Mononuclear cell (primary cell): Measurements from ENCODE around the gene SPDYA. TPM values are rescaled to one million over a fixed set of nuclear protein-coding genes. Genes with fewer than 3 reads are reported as not detected.

Source experiments
- H3K27me3 ChIP-seq: 2 replicates; pipeline ENCODE4 v1.6.0; 2011; ENCODE audit warnings: low read length, control low read depth; ENCODE audit not compliant: insufficient read depth
- H3K4me1 ChIP-seq: 2 replicates; pipeline ENCODE4 v1.5.1; 2011; ENCODE audit warnings: mild to moderate bottlenecking, low read length, control low read depth; ENCODE audit not compliant: insufficient read depth
- H3K4me3 ChIP-seq: 2 replicates; pipeline ENCODE4 v1.5.1; 2011; ENCODE audit warnings: mild to moderate bottlenecking, low read length, moderate library complexity
- H3K9me3 ChIP-seq: 2 replicates; pipeline ENCODE4 v1.5.1; 2011; ENCODE audit warnings: low read depth, mild to moderate bottlenecking, control low read depth, low read length
- total RNA-seq: library from RNA; depleted of rRNA; stranded (reverse); fragments of >200 nt; gene quantifications from one replicate; pipeline ENCODE4 v1.2.3, GENCODE V29; 2012

SPDYA gene
- total RNA-seq, 1 donor = 12.4 TPM

GRCh38 chr2:28869494-28870145 lies 59.0 kb downstream of the SPDYA start:
- Histone ChIP-seq H3K27me3 (no peaks in the 10 kb centered on the region), H3K4me1 (peaks cover 39% of the 10 kb centered on the region), H3K4me3 (peak overlapping the region; percentile 76), H3K9me3 (no peaks in the 10 kb centered on the region)

DNA sequence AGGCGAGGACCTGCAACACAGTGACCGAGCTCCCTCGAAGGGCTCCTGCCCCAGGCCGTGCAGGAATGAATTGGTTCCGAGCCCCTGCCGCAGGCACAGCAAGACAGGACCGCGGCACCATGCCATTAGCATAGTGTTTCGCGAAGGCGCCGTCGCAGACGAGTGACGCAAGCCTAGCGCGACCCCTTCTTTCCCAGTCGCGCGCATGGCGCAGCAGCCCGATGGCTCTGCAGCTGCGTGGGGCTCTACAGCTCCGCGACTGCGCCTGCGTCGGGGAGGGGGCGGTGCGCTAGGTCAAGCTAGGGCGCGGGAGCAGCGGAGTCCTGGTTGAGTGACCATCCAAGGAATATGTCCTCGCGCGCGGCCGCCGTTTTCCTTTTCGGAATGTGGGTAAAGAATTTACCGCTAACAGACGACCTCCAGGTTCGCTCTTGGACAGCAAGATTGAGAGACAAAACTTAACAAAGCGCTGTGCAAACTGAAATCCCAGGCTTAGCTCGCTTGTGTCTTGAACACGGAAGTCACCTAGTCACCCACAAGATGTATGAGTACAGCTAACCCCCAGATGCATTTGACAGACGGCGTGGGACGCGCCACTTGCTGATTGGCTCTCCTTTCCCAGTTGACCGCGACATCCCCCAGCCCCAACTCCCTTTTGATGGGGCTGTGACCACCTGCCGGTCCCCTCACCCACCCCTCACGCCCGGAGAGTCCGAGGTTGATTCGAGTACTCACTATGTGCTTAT lies 59.7 kb downstream of the SPDYA start, which contains the start of gene TRMT61B:
TRMT61B (minus strand) TSS at position 164 of the 746 bp plus-strand sequence; CDS start at position 132, 32 bp downstream.
- peak within 1 kb of the TSS; percentile 76 for H3K4me3 ChIP-seq
- no peaks in the 10 kb centered on the region for H3K9me3 ChIP-seq

DNA sequence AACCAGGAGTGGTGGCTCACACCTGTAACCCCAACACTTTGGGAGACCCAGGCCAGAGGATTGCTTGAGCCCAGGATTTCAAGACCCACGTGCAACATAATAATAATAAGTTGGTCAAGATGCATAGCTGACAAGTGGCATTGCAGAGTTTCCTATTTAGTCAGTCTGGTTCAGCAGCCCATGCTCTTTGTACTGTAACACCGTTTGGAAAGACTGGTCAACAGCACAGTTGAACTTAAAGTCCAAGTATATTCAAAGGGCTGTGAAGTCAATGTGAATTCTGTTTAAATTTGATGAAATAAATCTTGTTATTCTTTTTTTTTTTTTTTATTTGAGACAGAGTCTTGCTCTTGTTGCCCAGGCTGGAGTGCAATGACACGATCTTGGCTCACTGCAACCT lies 61.0 kb downstream of the SPDYA start:
- peaks cover 5% of the 10 kb centered on the region for H3K27me3 ChIP-seq
- H3K4me1 ChIP-seq = peaks cover 36% of the 10 kb centered on the region
- no peaks in the 10 kb centered on the region for H3K9me3 ChIP-seq
- no peak overlapping the region for H3K4me3 ChIP-seq

More for the DNA sequence above, 59.7 kb downstream of the SPDYA start, which contains the start of gene TRMT61B:
- Histone ChIP-seq H3K4me1 (peaks cover 39% of the 10 kb centered on the region), H3K27me3 (no peaks in the 10 kb centered on the region)

DNA sequence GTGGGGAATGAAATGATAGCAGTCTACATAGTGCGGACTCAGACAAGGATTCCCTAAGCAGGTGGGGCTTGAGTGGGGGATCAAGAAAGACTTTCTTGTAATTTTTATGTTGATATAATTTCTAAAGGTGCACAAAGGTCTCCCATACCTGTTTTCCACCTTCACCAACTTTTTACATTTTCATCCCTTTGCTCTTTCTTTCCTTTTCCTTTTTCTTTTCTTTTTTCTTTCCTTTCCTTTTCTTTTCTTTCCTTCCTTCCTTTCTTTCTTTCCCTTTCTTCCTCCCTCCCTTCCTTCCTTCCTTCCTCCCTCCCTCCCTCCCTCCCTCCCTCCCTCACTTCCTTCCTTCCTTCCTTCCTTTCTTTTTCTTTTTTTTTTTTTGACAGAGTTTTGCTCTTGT lies 69.6 kb downstream of the SPDYA start:
- Histone ChIP-seq H3K9me3 (no peaks in the 10 kb centered on the region), H3K4me1 (no peaks in the 10 kb centered on the region), H3K27me3 (peaks cover 14% of the 10 kb centered on the region), H3K4me3 (no peak overlapping the region)

GRCh38 chr2:28893488-28893887 lies 82.9 kb downstream of the SPDYA start:
- Histone ChIP-seq H3K27me3 (no peaks in the 10 kb centered on the region), H3K9me3 (no peaks in the 10 kb centered on the region), H3K4me3 (no peak overlapping the region), H3K4me1 (peaks cover 27% of the 10 kb centered on the region)

DNA sequence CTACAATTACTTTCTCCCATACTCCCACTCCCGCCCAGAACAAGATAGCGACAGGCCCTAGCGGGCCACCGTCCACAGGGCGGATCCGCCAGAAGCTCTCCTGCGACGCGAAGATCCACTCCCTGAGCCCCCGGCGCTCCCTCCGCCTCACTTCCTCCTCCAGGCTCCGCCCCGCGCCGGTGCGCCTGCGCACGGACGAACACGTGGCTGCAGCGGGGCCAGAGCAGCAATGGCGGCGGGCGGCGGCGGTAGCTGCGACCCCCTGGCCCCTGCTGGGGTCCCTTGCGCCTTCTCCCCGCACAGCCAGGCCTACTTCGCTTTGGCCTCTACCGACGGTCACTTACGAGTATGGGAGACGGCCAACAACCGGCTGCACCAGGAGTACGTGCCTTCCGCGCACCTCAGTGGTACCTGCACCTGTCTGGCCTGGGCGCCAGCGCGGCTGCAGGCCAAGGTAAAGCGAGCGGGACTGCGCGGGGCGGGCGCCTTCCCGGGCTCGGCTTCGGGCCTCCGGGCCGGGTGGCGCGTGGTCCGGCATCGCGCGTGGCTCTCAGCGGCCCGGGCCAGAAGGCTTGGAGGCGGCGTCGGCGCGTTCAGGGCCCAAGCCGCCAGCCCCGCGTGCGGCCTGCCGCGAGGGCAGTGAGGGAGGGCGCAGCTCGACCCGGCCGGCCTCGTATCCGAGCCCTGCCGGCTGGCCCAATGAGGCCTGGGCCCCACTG lies 84.0 kb downstream of the SPDYA start, which contains the start of gene WDR43:
WDR43 (plus strand) TSS at position 198 of the 719 bp plus-strand sequence; CDS start at position 230, 32 bp downstream.
- Histone ChIP-seq H3K9me3 (no peaks in the 10 kb centered on the region), H3K4me1 (peaks cover 27% of the 10 kb centered on the region), H3K27me3 (no peaks in the 10 kb centered on the region), H3K4me3 (peak within 1 kb of the TSS; percentile 93)

GRCh38 chr2:28895189-28895893 lies 84.7 kb downstream of the SPDYA start:
- Histone ChIP-seq H3K27me3 (no peaks in the 10 kb centered on the region), H3K9me3 (no peaks in the 10 kb centered on the region), H3K4me1 (peaks cover 27% of the 10 kb centered on the region), H3K4me3 (peak overlapping the region; percentile 93)

- no peak overlapping the region for H3K4me3 ChIP-seq
- no peaks in the 10 kb centered on the region for H3K27me3 ChIP-seq
- H3K4me1 ChIP-seq = peaks cover 27% of the 10 kb centered on the region
- no peaks in the 10 kb centered on the region for H3K9me3 ChIP-seq
Observed at GRCh38 chr2:28896906-28897305, 86.3 kb downstream of the SPDYA start.

- Histone ChIP-seq H3K9me3 (no peaks in the 10 kb centered on the region), H3K4me1 (peaks cover 27% of the 10 kb centered on the region), H3K4me3 (no peak overlapping the region)
Observed at GRCh38 chr2:28898048-28898447, 87.4 kb downstream of the SPDYA start.

More at GRCh38 chr2:28898048-28898447, 87.4 kb downstream of the SPDYA start:
- no peaks in the 10 kb centered on the region for H3K27me3 ChIP-seq

Other genes starting within 250 kb of the SPDYA start
- 300 TPM for gene PPP1CB, start 59.0 kb upstream of the SPDYA start, total RNA-seq
- 13.7 TPM for gene TRMT61B, start 59.5 kb downstream of the SPDYA start, total RNA-seq
- 138 TPM for gene WDR43, start 83.8 kb downstream of the SPDYA start, total RNA-seq
- gene TOGARAM2, start 170.5 kb downstream of the SPDYA start, total RNA-seq = 0.73 TPM